Measurements from ENCODE around the gene AJM1.
"Not testable (repeated sequence)": the region's sequence is repeated elsewhere in the genome, so short reads cannot be mapped to it uniquely, and the experiment has no call there.

AJM1 gene

GRCh38 chr9:136832581-136832980 is 9.7 kb upstream of the AJM1 start:
- no peak for DNase-seq

DNA sequence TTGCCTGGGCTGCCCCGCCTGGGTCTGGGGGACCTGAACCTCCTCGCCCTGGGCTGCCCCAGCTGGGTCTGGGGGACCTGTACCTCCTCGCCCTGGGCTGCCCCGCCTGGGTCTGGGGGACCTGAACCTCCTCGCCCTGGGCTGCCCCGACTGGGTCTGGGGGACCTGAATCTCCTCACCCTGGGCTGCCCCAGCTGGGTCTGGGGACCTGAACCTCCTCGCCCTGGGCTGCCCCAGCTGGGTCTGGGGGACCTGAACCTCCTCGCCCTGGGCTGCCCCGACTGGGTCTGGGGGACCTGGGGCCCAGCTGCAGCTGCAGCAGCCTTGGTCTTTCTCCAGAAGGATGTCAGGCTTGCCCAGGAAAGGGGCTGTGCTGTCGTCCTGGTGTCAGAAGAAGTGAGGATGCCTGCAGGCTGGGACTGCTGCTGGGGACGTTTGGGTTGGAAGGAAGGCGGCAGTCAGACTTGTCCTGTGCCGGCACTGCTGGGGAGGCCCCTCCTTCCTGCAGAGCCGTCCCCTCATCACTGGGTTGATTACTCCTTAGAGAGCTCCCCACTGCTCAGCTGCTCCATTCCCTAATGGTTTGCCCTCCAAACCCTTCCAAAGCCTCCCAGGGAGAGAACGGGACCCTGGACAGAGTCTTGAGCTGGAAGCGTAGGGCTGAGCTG is 8.8 kb upstream of the AJM1 start:
- not testable (repeated sequence) for DNase-seq

- DNase-seq = no peak
These were observed 6.9 kb upstream of the AJM1 start for GRCh38 chr9:136835162-136835931.

- no peak for DNase-seq
These were observed 6.1 kb upstream of the AJM1 start for GRCh38 chr9:136835932-136836904.

GRCh38 chr9:136837146-136837855 is 5.0 kb upstream of the AJM1 start:
- DNase-seq = no peak

- not testable (repeated sequence) for DNase-seq
These were observed 4.4 kb upstream of the AJM1 start for GRCh38 chr9:136837856-136838277.

GRCh38 chr9:136838314-136839228 is 3.7 kb upstream of the AJM1 start:
- DNase-seq = no peak

DNA sequence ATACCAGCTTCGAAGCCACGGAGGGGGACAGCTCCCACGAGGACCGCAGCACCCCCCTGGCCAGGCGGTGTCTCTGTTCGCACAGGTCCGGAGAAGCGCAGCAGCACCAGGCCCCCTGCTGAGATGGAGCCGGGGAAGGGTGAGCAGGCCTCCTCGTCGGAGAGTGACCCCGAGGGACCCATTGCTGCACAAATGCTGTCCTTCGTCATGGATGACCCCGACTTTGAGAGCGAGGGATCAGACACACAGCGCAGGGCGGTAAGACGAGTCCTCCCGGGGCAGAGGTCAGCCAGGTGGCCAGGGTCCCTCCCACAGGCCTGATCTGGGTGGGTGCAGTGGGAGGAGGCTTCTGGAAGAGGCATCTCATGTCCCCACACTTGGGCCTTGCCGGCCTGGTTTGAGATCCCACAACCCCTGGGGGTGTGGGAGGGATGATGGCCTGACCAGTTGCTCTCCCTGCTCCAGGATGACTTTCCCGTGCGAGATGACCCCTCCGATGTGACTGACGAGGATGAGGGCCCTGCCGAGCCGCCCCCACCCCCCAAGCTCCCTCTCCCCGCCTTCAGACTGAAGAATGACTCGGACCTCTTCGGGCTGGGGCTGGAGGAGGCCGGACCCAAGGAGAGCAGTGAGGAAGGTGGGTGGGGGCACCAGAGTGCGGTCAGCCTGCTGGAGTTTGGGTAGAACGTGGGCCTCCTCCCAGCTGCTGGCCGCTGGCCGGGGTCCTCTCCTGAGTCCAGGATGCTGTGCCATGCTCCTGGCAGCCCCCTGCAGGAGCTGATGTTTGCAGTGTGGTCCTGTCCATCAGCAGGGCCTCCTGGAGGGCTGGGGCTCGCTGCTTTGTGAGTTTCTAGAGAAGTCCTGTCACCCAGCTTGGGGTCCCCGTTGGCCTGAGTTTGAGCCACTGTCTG is 2.8 kb upstream of the AJM1 start:
- DNase-seq = no peak

GRCh38 chr9:136840140-136840876 is 2.0 kb upstream of the AJM1 start:
- DNase-seq = no peak

GRCh38 chr9:136840877-136841645 is 1.2 kb upstream of the AJM1 start:
- no peak for DNase-seq

GRCh38 chr9:136841646-136842379 is 465 bp upstream of the AJM1 start:
- DNase-seq = not testable (repeated sequence)

DNA sequence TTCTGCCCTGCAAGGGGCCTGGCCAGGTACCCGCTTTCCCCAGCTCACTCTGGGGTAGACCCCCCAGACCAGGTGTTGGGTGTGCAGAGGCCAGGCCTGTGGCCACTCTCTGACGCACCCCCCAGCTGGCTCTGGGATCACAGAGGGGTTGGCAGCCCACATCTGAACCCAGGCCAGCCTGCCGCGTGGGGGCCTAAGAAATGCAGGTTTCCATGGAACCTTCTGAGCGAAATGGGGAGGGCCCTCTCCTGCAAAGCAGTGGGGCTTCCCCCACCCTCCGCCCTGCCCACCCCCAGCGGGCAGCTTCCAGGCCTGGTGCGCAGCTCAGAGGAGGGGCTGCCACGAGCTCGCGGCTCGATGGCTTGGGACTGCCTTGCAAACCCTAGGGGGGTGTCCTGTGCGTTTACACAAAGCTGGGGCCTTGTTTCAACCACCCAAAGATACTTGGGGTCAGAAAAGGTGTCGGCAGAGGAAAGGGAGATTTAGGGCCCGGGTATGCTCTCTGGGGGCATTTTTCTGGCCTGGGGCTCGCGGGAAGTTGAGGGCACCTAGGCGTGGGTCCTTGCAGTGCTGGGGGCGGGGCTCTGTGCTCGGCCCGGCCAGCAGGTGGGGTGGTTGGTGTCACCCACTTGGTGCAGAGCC is 1.0 kb downstream of the AJM1 start:
- not testable (repeated sequence) for DNase-seq

DNA sequence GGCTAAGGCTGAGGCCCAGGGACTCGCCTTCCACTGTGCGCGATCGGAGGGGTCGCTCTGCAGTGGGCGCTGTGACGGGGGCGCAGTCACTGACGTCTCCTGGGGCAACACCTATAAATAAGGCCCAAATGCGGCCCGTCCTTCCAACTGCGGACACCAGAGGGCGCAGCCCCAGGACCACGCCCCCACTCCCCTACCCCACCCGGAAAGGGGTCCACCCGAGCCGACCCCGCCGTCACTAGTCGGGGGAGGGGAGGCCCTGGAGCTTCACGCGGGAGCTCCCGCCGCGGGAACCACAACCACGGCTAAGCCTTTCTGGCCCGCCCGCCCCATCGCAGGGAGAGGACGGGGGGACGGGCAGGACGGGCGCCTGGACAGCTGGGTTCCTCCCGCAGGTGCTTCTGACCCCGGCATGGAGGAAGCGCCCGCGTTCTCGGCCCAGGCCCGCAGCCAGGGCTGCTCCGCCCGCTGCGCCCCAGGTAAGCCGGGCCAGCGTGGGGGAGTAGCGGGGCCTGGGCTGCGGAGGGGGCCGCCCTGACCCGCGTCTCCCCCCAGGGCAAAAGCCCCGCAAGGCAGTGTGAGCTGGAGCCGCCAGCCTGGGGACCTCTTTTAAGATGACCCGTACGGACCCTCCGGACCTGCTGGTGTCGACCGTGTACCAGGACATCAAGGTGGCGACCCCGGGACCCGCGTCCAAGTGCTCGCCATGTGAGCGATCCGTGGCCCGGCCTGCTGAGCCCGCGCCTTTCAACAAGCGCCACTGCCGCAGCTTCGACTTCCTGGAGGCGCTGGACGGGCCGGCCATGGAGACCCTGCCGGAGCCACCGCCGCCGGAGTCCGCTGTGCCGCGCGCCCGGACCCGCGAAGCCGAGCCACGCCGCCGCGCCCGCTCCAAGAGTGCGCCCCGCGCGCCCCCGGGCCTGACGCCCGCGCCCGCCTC is 1.8 kb downstream of the AJM1 start:
- peak; percentile 67 for DNase-seq

DNA sequence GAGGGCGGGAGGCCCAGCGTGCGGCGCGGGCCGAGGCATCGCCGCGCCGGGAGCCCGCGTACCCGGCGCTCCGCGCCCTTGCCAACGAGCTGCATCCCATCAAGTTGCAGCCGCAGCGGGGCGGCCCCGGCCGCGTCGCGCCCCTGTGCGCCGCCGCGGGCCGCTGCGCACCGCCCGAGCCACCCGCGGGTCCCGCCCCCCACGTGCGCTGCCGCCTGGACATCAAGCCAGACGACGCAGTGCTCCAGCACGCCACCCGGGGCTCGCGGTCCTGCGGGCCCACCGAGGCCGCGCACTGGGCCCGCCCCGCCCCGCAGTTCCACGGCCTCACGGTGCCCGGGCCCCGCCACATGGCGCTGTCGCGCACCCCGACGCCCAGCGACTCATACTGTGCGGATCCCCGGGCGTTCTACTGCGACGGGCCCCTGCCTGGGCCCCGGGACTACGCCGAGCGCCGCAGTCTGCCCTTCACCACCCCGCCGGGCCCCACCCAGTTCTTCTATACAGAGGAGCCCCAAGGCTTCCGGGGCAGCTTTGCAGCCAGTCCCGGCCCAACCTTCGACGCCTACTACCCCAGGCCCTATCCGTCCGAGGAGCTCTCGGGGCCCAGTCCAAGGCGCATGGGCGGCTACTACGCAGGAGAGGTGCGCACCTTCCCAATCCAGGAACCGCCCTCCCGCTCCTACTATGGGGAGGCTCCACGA is 2.6 kb downstream of the AJM1 start:
- peak; percentile 25 for DNase-seq

GRCh38 chr9:136845465-136846260 is 3.4 kb downstream of the AJM1 start:
- no peak for DNase-seq

Data from CD4-positive, alpha-beta T cell treated with Interleukin-12 subunit alpha and Interleukin-12 subunit beta, for 1 hour (primary cell).